HG03558 (cell line): ENCODE results near the gene E4F1.

Source experiments
- ATAC-seq: cut with Tn5 transposase; IDR thresholded peaks from one replicate; pipeline ENCODE4 v1.9.1; 2021; ENCODE audit warnings: moderate number of reproducible peaks; ENCODE audit not compliant: unreplicated experiment; ENCODE audit errors: extremely low read depth

Gene E4F1

DNA sequence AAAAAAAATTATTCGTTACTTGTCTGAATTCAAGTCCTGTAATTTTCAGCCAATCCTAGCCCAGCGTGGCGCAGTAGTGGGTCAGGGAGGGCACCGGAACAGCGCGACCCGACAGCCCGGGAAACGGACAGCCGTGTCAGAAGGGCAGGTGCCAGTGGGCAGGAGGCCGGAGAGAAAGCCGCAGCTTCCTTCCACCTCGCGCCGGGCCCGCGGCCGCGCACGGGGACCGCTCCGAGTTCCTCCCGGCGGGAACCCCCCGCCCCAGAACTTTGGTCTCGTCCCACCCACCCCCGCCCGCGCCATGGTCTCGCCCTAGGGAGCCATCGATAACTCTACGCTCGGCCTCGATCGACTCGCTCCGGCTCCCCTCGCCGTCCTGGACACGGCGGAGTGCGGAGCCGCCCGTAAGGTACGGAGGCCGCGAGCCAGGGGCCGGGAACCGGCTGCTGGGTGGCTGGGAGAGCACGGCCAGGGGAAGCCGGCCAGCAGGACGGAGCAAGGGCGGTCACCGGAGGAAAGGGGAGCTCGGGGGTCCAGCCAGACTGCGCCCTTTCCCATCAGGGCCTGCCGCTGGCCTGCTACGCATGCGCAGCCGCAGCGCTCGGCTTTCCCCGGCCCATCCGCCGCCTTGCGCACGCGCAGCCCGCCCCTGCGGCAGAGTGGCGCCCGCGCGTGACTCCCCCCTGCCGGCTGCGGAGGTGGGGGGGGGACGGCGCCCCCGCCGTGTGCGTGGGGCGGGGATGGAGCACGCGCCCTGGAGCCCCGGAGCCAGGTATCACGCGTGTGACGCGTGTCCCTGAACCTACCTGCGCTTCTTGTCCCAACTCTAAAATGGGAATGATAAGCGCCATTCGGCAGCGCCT is 18.1 kb upstream of the E4F1 start, which contains the start of gene MLST8:
MLST8 (plus strand) TSS at position 351 of the 863 bp plus-strand sequence. CDS start 632 bp downstream, outside the sequence.
- no peak for ATAC-seq

DNA sequence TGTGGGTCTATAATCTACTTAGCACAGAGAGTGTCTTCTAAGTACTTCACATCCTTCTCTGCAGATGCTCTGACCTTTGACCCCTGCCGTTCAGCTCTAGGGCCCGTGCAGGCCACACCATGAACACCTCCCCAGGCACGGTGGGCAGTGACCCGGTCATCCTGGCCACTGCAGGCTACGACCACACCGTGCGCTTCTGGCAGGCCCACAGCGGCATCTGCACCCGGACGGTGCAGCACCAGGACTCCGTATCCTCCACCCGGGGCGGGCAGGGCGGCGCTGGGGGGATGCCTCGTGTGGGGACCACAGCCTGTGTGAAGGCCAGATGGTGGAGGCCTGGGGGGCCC is 17.5 kb upstream of the E4F1 start:
- ATAC-seq, result no peak

DNA sequence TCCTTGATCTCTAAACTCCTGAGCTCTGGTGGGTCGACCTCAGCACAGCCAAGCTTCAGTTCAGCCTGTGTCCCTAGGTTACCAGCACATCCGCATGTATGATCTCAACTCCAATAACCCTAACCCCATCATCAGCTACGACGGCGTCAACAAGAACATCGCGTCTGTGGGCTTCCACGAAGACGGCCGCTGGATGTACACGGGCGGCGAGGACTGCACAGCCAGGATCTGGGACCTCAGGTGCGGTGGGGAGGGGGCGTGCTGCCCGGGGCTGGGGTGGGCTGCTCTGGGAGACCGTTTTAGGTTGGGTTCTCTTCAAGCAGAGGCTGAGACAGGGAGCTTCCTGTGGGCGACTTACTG is 17.0 kb upstream of the E4F1 start:
- ATAC-seq, result no peak

DNA sequence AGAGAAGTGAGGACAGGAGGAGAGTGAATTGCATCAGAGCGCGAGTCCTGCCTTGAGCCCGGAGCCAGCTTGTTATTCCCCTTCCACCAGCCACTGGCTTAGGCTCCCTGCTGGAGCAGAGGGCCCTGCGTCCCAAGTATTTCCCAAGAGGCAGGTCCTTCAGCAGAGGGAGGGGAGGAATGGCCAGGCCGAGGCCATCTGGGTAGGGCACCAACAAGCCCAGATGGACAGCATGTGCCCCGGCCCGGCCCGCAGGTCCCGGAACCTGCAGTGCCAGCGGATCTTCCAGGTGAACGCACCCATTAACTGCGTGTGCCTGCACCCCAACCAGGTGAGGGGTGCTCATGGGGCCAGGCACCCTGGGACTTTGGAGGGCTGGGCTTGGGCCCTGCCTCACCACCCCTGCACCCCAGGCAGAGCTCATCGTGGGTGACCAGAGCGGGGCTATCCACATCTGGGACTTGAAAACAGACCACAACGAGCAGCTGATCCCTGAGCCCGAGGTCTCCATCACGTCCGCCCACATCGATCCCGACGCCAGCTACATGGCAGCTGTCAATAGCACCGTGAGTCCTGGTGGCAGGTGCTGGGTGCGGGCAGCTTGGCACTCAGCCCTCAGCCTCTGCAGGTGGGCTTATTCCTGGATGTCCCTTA is 16.5 kb upstream of the E4F1 start:
- ATAC-seq, result no peak

DNA sequence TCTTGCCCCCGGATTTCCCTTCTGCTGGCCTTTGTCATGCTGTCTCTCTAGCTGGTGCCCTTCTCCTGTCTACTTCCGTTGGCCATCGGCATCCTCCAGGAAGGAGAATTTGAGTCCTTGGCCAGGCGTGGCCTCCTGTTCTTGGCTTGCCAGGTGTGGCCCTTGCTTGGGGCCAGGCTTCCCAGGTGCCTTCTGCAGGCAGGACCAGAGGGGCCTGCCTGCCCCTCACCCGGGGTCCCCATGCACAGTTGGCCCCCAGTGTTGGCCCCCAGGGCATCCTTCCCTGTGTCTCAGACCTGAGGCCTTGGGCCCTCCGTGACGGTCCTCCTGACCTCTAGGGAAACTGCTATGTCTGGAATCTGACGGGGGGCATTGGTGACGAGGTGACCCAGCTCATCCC is 15.5 kb upstream of the E4F1 start:
- ATAC-seq, result no peak

DNA sequence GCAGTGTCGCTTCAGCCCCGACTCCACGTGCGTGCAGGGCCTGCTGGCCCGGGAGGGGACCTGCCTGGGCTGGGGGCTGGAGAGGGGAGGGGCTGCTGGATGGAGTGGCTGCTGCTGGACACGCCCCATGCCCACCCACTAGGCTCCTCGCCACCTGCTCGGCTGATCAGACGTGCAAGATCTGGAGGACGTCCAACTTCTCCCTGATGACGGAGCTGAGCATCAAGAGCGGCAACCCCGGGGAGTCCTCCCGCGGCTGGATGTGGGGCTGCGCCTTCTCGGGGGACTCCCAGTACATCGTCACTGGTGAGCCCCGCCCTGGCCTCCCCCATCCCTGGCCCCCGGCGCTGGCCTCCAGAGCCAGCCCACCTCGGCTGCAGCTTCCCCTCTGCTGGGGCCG is 15.1 kb upstream of the E4F1 start:
- no peak for ATAC-seq

DNA sequence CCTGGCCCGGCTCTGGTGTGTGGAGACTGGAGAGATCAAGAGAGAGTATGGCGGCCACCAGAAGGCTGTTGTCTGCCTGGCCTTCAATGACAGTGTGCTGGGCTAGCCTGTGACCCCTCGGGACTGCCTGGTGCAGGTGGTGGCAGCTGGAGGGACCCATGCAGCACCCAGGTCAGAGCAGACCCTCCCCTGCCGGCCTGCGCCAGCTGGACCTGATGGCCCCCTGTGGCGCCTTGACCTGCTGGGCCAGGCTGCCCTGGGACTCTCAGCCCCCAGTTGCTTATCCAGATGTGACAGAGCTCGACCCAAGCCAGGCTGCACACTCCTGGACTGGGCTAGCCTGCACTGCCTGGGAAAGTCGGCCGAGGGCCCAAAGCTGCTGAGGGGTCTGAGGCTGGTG is 14.6 kb upstream of the E4F1 start:
- no peak for ATAC-seq

DNA sequence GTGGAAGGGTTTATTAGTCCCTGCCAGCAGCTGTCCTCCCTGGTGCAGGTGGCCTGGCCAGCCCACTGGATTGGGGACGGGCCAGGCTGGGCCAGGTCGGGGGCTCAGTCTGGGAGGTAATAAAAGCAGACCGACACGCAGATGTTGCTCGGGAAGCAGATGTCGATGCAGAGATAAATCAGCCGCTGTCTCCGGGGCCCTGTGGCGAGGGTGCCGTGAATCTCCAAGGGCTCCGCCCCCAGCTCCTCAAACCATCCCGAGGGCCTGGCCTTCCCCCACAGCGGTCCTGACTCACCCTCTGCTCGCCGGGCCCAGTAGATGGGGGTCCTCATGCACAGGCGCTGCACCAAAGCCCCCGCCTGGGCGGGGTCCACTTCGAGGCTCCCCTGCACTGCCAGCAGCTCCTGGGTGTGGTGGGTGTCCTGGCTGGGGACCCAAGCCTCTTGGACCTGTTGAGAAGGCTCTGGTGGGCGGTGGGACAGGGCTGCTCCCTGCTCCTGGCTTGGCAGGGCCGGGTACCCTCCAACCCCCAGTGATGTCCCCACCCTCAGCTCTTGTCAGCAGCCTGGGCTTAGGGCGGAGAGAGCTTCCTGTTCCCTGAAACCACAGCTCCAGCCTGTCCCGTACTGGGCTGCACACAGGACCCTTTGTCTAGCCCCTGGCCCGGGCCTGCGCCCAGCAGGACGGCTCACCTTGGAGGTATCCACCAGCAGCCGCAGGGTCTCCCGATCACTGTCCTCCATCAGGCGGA is 14.0 kb upstream of the E4F1 start:
- ATAC-seq, result no peak

DNA sequence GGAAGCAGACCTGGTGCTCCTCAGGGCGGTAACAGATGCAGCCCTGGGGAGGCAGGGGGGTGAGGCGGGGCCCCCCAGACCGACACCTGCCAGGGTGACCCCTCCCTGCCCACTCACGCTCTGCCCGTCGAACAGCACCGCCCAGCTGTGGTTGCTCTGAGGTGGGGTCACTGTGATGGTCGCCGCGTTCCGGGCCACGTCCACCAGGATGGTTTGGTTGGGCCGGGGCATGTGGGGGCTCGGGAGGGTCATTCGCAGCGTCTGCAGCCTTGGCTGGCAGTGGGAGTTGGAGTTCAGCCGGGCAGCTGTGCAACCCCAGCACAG is 13.4 kb upstream of the E4F1 start:
- ATAC-seq, result no peak

DNA sequence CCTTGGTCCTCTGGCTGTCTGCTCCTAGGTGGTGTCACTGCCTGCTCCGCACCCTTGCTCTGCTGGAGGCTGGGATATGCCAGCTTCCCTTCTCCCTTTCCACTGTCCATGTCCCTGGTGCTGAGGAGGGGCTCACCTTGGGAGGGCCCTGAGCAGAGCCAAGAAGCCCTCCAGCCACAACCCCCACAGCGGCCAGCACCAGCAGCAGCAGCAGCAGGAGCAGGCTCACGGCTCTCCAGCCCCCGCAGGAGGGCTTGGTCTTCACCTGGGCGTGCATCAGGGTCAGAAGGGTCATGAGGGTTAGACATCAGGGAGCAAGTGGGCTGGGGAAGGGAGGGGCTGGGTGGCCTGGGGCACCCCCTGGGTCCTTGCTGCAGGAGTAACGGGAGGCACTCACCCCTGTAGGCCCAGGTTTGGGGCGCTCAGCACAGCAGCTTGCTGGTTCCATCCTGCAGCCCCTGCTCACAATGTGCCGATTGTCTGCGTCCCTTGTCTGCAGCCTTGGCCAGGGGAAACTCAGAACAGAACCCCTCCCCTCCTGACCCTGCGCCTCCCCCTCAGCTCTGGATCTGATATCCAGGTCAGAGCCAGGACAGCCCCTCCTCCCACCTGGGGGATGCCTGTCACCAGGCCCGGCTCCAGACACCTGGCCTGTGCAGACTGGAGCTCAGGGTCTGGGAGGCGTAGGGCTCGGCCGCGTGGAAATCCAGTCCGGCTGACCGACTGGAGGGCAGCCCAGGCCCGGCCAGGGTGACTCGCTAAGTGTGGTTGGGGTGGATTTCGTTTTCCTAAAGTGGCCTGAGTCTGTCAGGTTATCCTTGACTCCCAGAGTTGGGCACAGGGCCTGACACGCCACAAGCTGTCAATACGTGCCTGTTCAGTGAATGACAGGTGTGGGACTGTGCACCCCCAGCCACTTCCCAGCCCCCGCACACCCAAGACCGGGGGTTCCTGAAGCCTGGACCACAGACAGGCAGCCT is 12.7 kb upstream of the E4F1 start, which contains the start of gene BRICD5:
BRICD5 (minus strand) TSS at position 478 of the 980 bp plus-strand sequence; CDS start at position 448, 30 bp downstream.
- no peak for ATAC-seq

DNA sequence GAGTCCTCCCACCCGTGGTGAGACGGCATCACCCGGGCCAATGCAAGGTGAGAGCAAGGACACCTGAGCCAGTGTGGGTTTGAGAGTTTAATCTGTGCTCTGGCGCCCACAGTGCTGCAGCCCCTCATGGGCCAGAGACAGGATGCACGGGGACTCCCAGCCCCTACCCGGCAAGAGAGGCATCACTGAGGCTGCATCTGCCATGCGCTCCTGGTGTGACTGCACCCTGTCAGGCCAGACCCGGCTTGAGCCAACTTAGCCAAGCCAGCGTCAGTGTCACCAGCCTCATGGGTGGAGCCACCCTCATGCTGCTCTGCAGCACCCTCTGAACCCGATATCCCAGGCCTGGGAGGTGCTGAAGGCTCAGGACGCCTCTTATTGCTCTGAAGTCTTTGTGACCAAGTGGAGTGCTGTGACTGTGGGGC is 11.5 kb upstream of the E4F1 start:
- no peak for ATAC-seq

DNA sequence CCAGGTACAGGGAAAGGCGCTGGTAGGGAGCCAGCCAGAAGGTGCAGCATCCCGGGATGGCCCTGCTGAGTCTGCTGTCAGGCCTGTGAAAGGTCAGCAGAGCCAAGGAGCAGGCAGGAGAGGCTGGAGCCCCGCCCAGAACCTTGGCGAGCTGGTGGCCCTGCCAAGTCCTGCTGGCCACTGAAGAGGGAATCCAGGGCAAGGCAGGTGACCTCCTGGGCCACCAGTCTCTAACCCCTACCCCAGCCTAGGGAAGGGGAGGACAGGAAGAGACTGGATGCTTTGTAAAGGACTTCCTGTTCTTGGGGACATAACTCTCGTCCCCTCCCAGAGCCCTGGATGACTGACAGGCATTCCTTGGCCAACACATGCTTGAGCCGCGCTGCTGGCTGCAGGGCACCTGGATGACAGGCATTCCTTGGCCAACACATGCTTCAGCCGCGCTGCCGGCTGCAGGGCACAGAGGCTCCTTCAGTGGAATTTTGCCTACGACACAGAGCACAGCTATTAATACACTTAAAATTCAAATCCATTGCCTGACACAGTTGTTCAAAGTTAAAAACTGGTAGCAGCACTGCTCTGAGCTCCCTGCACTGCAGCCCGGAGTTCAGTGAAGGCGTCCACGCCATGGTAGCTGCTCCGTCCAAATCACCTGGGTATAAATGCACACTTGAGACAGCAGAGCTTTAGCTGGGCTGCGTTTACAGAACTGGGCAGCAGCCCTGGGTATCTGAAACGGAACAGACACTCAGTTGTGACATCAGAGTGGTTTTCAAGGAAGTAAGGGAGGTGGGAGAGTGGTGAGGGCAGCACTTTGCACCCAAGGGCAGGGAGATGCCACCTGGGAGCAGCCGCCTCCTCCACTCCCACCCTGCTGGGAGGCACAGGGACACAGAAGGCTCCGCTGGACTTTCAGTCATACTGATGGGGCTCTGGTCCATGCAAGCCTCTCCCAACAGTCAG is 10.7 kb upstream of the E4F1 start:
- ATAC-seq, result no peak

DNA sequence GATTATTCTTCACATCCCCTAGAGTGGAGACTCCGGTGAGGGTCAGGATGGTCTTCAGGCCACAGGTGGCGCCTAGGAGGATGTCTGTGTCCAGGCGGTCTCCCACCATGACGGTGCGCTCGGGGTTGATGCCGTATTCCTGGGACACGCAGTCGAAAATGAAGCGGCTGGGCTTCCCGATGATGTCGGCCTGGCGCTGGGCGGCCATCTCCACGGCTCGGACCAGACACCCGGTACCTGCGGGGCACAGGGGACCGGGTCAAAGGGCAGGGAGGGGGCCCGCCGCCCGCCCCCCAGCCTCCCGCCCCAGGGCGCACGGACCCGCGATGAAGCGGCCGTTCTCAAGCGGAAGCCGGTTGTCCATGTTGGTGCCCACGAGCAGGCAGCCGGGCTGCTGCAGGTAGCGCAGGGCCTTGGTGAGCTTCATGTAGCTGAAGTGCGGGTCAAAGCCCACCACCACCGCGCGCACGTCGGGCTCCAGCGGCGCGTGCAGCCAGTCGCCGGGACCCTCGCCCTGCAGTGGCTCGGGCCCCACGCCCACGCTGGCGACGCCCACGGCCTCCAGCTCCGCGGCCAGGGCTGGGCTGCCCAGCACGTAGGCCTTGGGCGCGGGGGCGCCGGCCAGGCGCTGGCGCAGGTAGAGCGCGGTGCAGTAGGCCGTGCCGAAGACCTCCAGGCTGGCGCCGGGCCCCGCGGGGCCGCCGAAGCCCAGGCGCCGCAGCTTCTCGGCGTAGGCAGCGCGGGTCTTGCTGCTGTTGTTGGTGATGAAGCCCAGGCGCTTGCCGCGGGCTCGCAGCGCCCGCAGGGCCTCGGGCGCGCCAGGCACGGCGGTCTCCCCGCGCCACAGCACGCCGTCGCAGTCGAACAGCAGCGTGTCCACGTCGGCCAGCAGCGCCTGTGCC is 9.3 kb upstream of the E4F1 start:
- peak; percentile 6 for ATAC-seq

DNA sequence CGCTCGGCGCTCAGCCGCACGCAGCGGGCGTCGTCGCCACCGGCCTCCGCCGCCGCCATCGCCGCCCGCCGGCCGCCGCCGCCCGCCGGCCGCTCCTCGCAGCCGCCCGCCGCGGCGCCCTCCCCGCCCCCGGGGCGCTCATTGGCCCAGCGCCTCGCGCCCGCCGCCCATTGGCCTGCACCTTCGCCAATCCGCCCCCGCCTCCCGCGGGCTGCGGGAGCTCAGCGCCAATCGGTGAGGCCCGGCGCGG is 8.7 kb upstream of the E4F1 start, which contains the start of gene PGP:
PGP (minus strand) TSS at position 122 of the 250 bp plus-strand sequence; CDS start at position 59, 63 bp downstream.
- peak; percentile 72 for ATAC-seq

DNA sequence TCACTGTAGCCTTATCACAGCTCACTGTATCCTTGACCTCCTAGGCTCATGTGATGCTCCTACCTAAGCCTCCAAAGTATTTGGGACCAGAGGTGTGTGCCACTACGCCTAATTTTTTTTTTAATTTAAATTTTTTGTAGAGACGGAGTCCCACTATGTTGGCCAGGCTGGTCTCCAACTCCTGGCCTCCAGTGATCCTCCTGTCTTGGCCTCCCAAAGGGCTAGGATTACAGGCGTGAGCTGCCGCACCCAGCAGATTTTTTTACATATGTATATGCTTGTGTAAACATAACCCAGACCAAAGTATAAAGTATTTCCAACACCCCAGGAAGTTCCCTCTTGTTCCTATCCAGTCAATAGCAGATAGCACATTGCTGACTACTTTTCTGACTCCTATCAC is 7.1 kb upstream of the E4F1 start:
- no peak for ATAC-seq

DNA sequence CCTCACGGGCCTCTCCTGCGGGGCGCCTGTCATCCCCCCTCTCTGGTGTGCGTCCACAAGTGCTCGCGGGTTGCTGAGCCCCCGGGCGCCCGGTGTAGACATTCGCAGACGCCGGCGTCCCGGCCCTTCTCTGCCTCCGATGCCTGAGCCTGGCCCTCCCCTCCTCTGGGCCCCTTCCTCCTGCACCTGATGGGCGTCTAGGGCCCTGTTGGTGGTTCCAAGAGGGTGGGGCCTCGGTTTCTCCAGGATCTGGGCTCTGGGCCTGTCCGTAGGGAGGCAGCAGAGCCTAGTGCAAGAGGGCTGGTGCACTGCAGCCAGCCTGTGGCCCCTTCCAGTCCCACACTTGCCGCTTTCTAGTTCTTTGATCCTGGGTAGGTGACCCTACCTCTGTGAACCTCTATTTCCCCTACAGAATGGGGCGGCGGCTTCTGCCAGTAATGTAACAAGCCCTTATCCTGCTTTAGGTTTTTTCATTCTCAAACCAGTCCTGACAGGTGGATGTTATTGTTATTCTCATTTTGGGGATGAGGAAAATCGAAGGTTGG is 623 bp downstream of the E4F1 start:
- ATAC-seq, result no peak

DNA sequence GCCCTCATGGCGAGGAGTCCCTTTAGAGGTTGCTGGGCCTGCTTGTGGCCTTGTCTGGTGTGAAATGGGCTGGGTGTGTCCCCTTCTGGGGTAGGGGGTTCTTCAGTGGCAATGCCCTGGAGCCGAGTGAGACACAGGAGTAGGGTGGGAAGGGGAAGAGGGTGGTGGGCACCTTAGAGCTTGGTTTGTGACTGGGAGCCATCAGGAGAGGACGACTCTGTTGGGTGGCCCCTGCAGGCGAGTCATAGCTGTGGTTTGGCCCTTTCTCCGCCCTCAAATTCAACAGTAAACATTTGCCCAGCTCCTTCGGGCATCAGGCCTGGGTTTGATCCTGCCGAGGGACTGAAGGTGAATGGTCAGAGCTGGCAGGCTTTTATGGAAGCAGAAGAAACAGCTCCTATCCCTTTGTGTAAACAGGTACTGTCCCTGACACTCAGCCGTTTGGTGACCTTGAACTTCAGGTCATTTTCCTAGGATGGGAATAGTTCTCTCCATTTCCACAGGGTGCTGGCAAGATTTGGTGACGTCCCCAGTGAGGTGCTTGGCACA is 2.9 kb downstream of the E4F1 start:
- ATAC-seq, result no peak

DNA sequence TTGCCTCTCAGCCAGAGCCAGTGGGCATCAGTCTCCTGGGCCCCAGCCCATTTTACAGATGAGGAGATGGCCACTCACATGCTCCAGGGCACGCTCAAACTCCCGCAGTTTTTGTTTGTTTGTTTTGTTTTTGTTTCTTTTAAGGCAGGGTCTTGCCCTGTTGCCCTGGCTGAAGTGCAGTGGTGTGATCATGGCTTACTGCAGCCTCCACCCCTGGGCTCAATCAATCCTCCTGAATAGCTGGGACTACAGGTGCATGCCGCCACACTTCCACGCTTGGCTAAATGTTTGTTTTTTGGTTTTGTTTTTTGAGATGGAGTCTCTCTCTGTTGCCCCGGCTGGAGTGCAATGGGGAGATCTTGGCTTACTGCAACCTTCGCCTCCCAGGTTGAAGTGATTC is 3.5 kb downstream of the E4F1 start:
- no peak for ATAC-seq
